GM12864 (cell line): ENCODE results near the gene KBTBD6.

Experiments
- DNase-seq: peaks from one replicate; pipeline ENCODE4 v3.0.0-alpha.2; 2011; ENCODE audit warnings: low read depth
- H3K4me3 ChIP-seq: 2 replicates; pipeline ENCODE4 v1.5.1; 2011; ENCODE audit warnings: mild to moderate bottlenecking, low read depth, low read length, control low read depth
- CTCF ChIP-seq: IDR thresholded peaks from 2 replicates; pipeline ENCODE4 v1.5.1; 2011; ENCODE audit warnings: low read depth, mild to moderate bottlenecking, moderate library complexity, low read length, control low read depth, inconsistent platforms; ENCODE audit errors: missing control alignments

KBTBD6 gene

DNA sequence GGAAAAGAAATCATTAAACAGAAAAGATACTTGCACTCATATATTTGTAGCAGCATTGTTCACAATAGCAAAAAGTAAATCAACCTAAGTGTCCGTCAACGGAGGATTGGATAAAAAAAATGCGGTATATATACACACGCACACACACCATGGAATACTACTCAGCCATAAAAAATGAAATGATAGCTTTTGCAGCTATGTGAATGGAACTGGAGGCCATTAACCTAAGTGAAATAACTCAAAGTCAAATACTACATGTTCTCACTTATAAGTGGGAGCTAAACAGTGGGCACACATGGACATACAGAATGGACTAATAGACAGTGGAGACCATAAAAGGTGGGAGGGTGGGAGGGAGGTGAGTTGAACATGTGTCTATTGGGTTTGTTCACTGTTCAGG, 52.9 kb downstream of the KBTBD6 start:
- DNase-seq, result no peak
- no peak for TF ChIP-seq CTCF
- no peak overlapping the region for H3K4me3 ChIP-seq
